Neural progenitor cell (in vitro differentiated cells): ENCODE measurements around the gene HOXB9. TPM values are rescaled to one million over a fixed set of nuclear protein-coding genes. Genes with fewer than 3 reads are reported as not detected.
A peak's percentile ranks its signal among the peaks of the same experiment; 100 is the strongest.

Experiments used
- DNase-seq: peaks from one replicate; pipeline ENCODE4 v3.0.0-alpha.2; 2016; ENCODE audit warnings: low spot score
- H2AFZ ChIP-seq: fragments of 200-600 bp; sonication (generic); replicated peaks from 2 replicates; pipeline ENCODE4 v1.6.1; 2016; ENCODE audit warnings: antibody characterized with exemption
- H3F3A ChIP-seq: fragments of 200-600 bp; sonication (generic); 2 replicates; pipeline ENCODE4 v1.6.1; 2016; ENCODE audit warnings: antibody characterized with exemption, low read depth
- H3K27ac ChIP-seq: fragments of 200-600 bp; sonication (generic); 2 replicates; pipeline ENCODE4 v1.5.1; 2016; ENCODE audit warnings: mild to moderate bottlenecking
- H3K27me3 ChIP-seq: fragments of 200-600 bp; sonication (generic); 2 replicates; pipeline ENCODE4 v1.6.1; 2016; ENCODE audit warnings: mild to moderate bottlenecking, moderate library complexity
- H3K36me3 ChIP-seq: fragments of 200-600 bp; sonication (generic); 2 replicates; pipeline ENCODE4 v1.5.1; 2016
- H3K4me1 ChIP-seq: fragments of 200-600 bp; sonication (generic); 2 replicates; pipeline ENCODE4 v1.6.1; 2016; ENCODE audit warnings: mixed run types
- H3K4me2 ChIP-seq: fragments of 200-600 bp; sonication (generic); 2 replicates; pipeline ENCODE4 v1.6.1; 2016
- H3K4me3 ChIP-seq: fragments of 200-600 bp; sonication (generic); 2 replicates; pipeline ENCODE4 v1.5.1; 2016
- H3K79me2 ChIP-seq: fragments of 200-600 bp; sonication (generic); 2 replicates; pipeline ENCODE4 v1.6.1; 2016; ENCODE audit warnings: low read depth
- H3K9ac ChIP-seq: fragments of 200-600 bp; sonication (generic); 2 replicates; pipeline ENCODE4 v1.6.1; 2016
- H3K9me3 ChIP-seq: fragments of 200-600 bp; sonication (generic); 2 replicates; pipeline ENCODE4 v1.5.1; 2016; ENCODE audit warnings: low read depth
- H4K20me1 ChIP-seq: fragments of 200-600 bp; sonication (generic); 2 replicates; pipeline ENCODE4 v1.6.1; 2016; ENCODE audit warnings: low read depth
- H3K27ac Mint-ChIP-seq: 3 replicates; pipeline ENCODE4 v1.8.0; 2021; ENCODE audit warnings: mixed read lengths
- H3K27me3 Mint-ChIP-seq: 2 replicates; pipeline ENCODE4 v1.8.0; 2022; ENCODE audit warnings: low read depth, mild to moderate bottlenecking, inconsistent platforms, moderate library complexity, mixed read lengths; ENCODE audit not compliant: insufficient read depth
- H3K36me3 Mint-ChIP-seq: 3 replicates; pipeline ENCODE4 v1.8.0; 2021; ENCODE audit warnings: mixed read lengths
- H3K4me1 Mint-ChIP-seq: 3 replicates; pipeline ENCODE4 v1.8.0; 2021; ENCODE audit warnings: mixed read lengths
- H3K4me3 Mint-ChIP-seq: 3 replicates; pipeline ENCODE4 v1.8.0; 2021; ENCODE audit warnings: mild to moderate bottlenecking, moderate library complexity, mixed read lengths
- H3K9me3 Mint-ChIP-seq: 3 replicates; pipeline ENCODE4 v1.8.0; 2020; ENCODE audit warnings: mixed read lengths
- EZH2 ChIP-seq: fragments of 200-600 bp; sonication (generic); IDR thresholded peaks from 2 replicates; pipeline ENCODE4 v1.6.1; 2017; ENCODE audit warnings: antibody characterized with exemption, mild to moderate bottlenecking, moderate library complexity
- EZH2phosphoT487 ChIP-seq: fragments of 200-600 bp; sonication (generic); IDR thresholded peaks from 2 replicates; pipeline ENCODE4 v1.6.1; 2017; ENCODE audit warnings: antibody characterized with exemption
- total RNA-seq: library from RNA; depleted of rRNA; stranded (reverse); fragments of >200 nt; gene quantifications from 2 replicates; pipeline ENCODE4 v1.2.3, GENCODE V29; 2015; ENCODE audit warnings: low replicate concordance
- TF ChIP-seq, protein P1 (sequence below): fragments of 200-600 bp; sonication (generic); IDR thresholded peaks from 2 replicates; pipeline ENCODE4 v1.5.1; 2017; ENCODE audit warnings: antibody characterized with exemption, mild to moderate bottlenecking

The HOXB9 gene
- total RNA-seq, 1 donor from 2014 or later = not detected

- H2AFZ ChIP-seq = no peak overlapping the region
Observed at GRCh38 chr17:48605409-48605919, 20.7 kb downstream of the HOXB9 start.

GRCh38 chr17:48604770-48605329 is 21.3 kb downstream of the HOXB9 start, which contains the start of gene HOXB6:
HOXB6 (minus strand) TSS chr17:48604986; CDS start chr17:48598150, 6,836 bp downstream.
- H3K27ac ChIP-seq = no peak within 1 kb of the TSS
- Mint-ChIP-seq H3K4me1 (no peaks in the 10 kb centered on the region), H3K9me3 (peaks cover 13% of the 10 kb centered on the region), H3K27me3 (peaks cover 96% of the 10 kb centered on the region), H3K27ac (no peak within 1 kb of the TSS), H3K4me3 (no peak within 1 kb of the TSS), H3K36me3 (no peaks in the 10 kb centered on the region)
- H3K9ac ChIP-seq = no peak within 1 kb of the TSS
- no peaks in the 10 kb centered on the region for H3F3A ChIP-seq
- no peak within 1 kb of the TSS for H3K4me2 ChIP-seq
- H3K4me1 ChIP-seq = no peaks in the 10 kb centered on the region
- H2AFZ ChIP-seq = no peak within 1 kb of the TSS
- H3K9me3 ChIP-seq = no peaks in the 10 kb centered on the region
- TF ChIP-seq EZH2phosphoT487 (no peak), EZH2 (no peak)
- TF ChIP-seq, protein P1, sequence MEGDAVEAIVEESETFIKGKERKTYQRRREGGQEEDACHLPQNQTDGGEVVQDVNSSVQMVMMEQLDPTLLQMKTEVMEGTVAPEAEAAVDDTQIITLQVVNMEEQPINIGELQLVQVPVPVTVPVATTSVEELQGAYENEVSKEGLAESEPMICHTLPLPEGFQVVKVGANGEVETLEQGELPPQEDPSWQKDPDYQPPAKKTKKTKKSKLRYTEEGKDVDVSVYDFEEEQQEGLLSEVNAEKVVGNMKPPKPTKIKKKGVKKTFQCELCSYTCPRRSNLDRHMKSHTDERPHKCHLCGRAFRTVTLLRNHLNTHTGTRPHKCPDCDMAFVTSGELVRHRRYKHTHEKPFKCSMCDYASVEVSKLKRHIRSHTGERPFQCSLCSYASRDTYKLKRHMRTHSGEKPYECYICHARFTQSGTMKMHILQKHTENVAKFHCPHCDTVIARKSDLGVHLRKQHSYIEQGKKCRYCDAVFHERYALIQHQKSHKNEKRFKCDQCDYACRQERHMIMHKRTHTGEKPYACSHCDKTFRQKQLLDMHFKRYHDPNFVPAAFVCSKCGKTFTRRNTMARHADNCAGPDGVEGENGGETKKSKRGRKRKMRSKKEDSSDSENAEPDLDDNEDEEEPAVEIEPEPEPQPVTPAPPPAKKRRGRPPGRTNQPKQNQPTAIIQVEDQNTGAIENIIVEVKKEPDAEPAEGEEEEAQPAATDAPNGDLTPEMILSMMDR = no peak
- H4K20me1 ChIP-seq = peaks cover 91% of the 10 kb centered on the region
- no peak for DNase-seq
- H3K79me2 ChIP-seq = no peaks in the 10 kb centered on the region
- no peak within 1 kb of the TSS for H3K4me3 ChIP-seq
- H3K27me3 ChIP-seq = peaks cover 100% of the 10 kb centered on the region
- no peaks in the 10 kb centered on the region for H3K36me3 ChIP-seq

More at GRCh38 chr17:48605409-48605919, 20.7 kb downstream of the HOXB9 start:
- Mint-ChIP-seq H3K27me3 (peaks cover 93% of the 10 kb centered on the region), H3K27ac (no peak overlapping the region), H3K36me3 (no peaks in the 10 kb centered on the region), H3K9me3 (peaks cover 13% of the 10 kb centered on the region), H3K4me3 (no peak overlapping the region), H3K4me1 (no peaks in the 10 kb centered on the region)
- no peak for TF ChIP-seq EZH2phosphoT487
- Histone ChIP-seq H3K4me3 (no peak overlapping the region), H3K9ac (no peak overlapping the region), H3F3A (no peaks in the 10 kb centered on the region), H3K4me2 (no peak overlapping the region), H3K4me1 (no peaks in the 10 kb centered on the region), H3K9me3 (no peaks in the 10 kb centered on the region), H3K36me3 (no peaks in the 10 kb centered on the region), H3K79me2 (no peaks in the 10 kb centered on the region), H4K20me1 (peaks cover 94% of the 10 kb centered on the region), H3K27me3 (peaks cover 100% of the 10 kb centered on the region), H3K27ac (no peak overlapping the region)
- DNase-seq = no peak

- Histone ChIP-seq H3K4me1 (no peaks in the 10 kb centered on the region), H3K27ac (no peak overlapping the region), H3K9ac (no peak overlapping the region)
Observed at GRCh38 chr17:48603959-48604769, 22.0 kb downstream of the HOXB9 start.

More at GRCh38 chr17:48603959-48604769, 22.0 kb downstream of the HOXB9 start:
- Histone ChIP-seq H3K79me2 (no peaks in the 10 kb centered on the region), H3K36me3 (no peaks in the 10 kb centered on the region), H3F3A (no peaks in the 10 kb centered on the region), H3K4me2 (no peak overlapping the region), H3K4me3 (no peak overlapping the region), H4K20me1 (peaks cover 91% of the 10 kb centered on the region), H3K27me3 (peaks cover 100% of the 10 kb centered on the region), H3K9me3 (no peaks in the 10 kb centered on the region), H2AFZ (no peak overlapping the region)
- Mint-ChIP-seq H3K9me3 (peaks cover 16% of the 10 kb centered on the region), H3K4me3 (no peak overlapping the region), H3K27ac (no peak overlapping the region), H3K27me3 (peaks cover 96% of the 10 kb centered on the region), H3K4me1 (no peaks in the 10 kb centered on the region), H3K36me3 (no peaks in the 10 kb centered on the region)
- peak; percentile 47 for TF ChIP-seq EZH2
- TF ChIP-seq EZH2phosphoT487 = peak; percentile 71
- TF ChIP-seq, protein P1 = no peak
- no peak for DNase-seq
